GOT3 (cell line): ENCODE data around the gene ZNF672.
"Not testable (repeated sequence)": the region's sequence is repeated elsewhere in the genome, so short reads cannot be mapped to it uniquely, and the experiment has no call there.

Source experiments
- DNase-seq: peaks from one replicate; lab custom pipeline; 2025; ENCODE audit warnings: mixed read lengths; lab: John Stamatoyannopoulos, UW

ZNF672 gene

DNA sequence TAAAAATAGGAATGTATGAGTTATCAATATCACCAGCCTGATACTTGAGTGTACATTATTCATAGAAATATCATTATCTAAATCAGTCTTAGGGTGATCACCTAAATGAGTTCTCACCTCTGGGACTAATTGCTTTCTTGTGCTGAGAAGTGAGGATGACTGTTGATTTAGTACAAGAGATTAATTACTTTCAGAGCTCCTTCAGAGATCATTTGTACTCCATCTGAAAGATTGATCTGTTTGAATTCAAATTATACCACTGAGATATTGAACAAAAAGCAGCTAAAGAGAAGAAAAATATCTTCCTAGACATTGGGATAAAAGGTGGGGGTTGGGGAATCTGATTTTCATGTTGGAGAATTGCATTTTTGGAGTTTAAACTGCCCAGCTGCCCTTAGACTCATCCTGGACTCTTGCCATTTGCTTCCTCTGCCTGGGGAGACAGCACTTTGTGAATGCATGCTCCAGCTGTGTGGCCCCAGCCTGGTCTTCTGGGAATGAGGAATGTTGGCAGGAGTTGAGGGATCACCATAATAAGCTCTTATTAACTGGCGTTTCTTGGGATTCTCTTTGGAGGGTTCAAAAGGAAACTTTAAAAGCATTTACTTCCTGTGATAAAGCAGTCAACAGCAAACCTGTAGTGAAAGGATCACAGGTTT, 48.3 kb downstream of the ZNF672 start:
- no peak for DNase-seq

GRCh38 chr1:248889914-248890243, 51.9 kb downstream of the ZNF672 start:
- DNase-seq, result not testable (repeated sequence)

DNA sequence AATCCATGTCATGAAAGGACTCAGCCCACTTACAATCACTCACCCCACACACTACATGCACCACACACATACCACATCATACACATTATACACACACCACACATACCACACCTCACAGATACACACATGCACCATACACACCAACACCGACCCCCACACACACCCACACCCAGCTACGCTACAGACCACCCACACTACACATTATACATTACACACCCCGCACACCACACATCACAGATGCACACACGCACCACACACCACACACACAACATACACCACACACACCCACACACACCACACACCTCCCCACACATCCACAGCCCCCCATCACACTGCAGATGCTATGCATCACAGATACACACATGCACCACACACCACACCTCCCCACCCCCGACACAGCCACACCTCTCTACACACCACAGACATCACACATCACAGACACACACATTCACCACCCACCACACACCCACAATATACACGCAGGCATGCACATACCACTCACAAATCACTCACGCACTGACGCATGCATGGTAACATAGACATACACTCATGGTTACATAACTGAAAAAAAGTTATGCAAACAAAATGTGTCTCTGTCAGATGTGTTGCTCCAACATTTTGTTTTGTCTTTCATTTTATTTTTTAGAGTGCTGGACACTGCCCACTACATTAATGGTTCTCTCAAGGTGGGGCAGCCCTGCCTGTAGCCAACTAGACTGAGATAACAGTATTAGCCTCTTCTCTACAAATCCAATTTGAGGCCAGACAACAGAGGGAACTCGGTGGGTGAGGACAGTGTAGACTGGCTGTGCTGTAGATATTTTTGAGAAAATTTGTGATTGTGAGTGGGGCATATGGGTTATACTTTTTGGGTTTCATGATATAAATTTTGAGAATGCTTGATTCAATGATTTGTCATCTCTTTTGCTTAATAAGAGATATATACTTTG, 52.8 kb downstream of the ZNF672 start:
- no peak for DNase-seq

DNA sequence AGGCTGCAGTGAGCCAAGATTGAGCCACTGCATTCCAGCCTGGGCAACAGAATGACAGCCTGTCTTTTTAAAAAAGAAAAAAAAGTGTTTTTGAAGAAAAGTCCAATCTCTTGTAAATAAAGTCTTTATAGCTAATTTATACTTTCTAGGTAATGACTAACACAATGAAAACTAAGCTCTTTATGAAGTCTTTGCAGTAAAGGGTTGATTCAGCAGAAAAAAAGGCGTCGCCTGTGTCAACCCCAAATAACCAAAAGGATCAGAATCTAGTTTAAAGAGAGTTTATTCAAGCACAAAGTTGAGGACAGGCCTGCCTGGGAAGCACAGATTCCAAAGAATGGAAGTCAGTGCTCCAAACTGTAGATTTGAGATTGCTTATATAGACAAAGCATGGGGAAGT, 53.7 kb downstream of the ZNF672 start:
- DNase-seq, result no peak

DNA sequence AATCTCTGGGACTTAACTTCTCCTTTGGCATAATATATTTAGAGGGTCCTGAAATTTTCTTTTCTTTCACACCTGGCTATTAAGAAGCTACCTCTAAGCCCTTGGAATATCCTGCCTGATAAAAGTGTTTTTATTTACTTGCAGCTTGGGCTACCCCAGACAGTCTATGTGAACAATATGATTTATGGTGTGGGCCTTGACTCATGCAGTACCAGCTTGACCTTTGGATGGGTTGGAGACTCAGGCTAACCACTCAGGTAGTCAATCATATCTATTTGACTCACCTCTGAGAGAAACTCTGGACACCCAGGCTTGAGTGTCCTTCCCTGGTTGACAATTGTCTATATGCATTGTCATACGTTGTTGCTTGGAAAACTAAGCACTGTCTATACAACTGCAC, 54.6 kb downstream of the ZNF672 start:
- no peak for DNase-seq

- no peak for DNase-seq
Observed at GRCh38 chr1:248894837-248895236, 56.8 kb downstream of the ZNF672 start.

GRCh38 chr1:248897412-248898337, 59.7 kb downstream of the ZNF672 start:
- DNase-seq, result no peak
